ENCODE results near the gene IRF8. TPM values are rescaled to one million over a fixed set of nuclear protein-coding genes. Genes with fewer than 3 reads are reported as not detected.

IRF8 gene
- total RNA-seq, 1 donor from 2014 or later, result 0.59 TPM

DNA sequence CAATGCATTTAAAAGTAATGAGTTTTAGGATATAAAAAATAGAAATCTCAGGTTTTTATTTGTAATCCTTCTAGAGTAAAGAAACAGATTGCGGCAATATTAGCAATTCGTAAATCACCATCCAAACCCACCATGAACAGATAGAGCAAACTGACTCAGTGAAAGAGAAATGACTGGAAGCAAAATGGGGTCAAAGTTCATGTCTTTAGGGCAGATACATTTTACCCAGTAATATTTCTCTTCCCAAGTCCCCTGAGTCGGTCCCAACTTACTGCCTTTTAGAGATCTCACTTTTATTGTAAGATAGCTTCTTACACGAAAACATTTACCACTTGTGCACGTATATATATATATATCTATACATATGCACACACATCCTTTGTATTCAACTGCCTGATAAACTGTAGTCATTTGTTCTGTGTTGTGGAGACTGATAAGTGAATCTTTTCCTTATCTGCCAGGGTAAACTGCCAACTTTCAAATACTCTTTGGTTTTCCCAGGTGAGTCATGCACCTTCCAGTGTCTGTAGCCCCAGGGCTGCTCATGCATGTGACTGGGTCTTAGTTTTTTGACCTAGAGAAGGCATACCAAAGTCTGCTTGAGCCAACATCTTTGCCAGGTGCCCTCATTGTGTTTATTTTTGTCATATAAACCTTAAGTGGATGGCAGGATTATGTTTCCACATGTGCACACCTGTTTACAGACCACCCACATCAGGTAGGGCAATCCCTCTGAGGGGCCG, 7.8 kb upstream of the IRF8 start:
- peaks cover 36% of the 10 kb centered on the region for H3K27me3 Mint-ChIP-seq (ENCODE audit: low read depth, unreplicated experiment)
- Histone ChIP-seq H3K4me1 (ENCODE audit: insufficient read depth, low read length) (peaks cover 15% of the 10 kb centered on the region), H3K79me2 (ENCODE audit: insufficient read depth, low read length) (no peaks in the 10 kb centered on the region), H2AFZ (ENCODE audit: low read depth, low read length) (no peak overlapping the region), H3K9me3 (ENCODE audit: insufficient read depth, low read depth, low read length) (no peaks in the 10 kb centered on the region), H3K4me3 (ENCODE audit: insufficient read depth, low read depth, low read length) (no peak overlapping the region), H3K27me3 (ENCODE audit: insufficient read depth, low read length) (peaks cover 6% of the 10 kb centered on the region), H3K27ac (ENCODE audit: low read depth, low read length) (no peak overlapping the region), H3K4me2 (ENCODE audit: low read length) (no peak overlapping the region), H3K36me3 (ENCODE audit: insufficient read depth, low read length) (no peaks in the 10 kb centered on the region), H3K9ac (ENCODE audit: low read length) (no peak overlapping the region), H4K20me1 (ENCODE audit: insufficient read depth, low read length) (no peaks in the 10 kb centered on the region)
- H3K36me3 Mint-ChIP-seq (ENCODE audit: low read depth, unreplicated experiment), result no peaks in the 10 kb centered on the region
- H3K27ac Mint-ChIP-seq (ENCODE audit: unreplicated experiment), result no peak overlapping the region
- peak; percentile 48 for DNase-seq (ENCODE audit: low read depth)
- H3K9me3 Mint-ChIP-seq (ENCODE audit: unreplicated experiment), result no peaks in the 10 kb centered on the region
- peaks cover 21% of the 10 kb centered on the region for H3K4me1 Mint-ChIP-seq (ENCODE audit: low read depth, unreplicated experiment)
- FAIRE-seq, result no peak
- TF ChIP-seq EZH2 (IDR thresholded peaks at IDR 0.05; ENCODE audit: insufficient read depth, low read length), result no peak
- TF ChIP-seq, protein P1, sequence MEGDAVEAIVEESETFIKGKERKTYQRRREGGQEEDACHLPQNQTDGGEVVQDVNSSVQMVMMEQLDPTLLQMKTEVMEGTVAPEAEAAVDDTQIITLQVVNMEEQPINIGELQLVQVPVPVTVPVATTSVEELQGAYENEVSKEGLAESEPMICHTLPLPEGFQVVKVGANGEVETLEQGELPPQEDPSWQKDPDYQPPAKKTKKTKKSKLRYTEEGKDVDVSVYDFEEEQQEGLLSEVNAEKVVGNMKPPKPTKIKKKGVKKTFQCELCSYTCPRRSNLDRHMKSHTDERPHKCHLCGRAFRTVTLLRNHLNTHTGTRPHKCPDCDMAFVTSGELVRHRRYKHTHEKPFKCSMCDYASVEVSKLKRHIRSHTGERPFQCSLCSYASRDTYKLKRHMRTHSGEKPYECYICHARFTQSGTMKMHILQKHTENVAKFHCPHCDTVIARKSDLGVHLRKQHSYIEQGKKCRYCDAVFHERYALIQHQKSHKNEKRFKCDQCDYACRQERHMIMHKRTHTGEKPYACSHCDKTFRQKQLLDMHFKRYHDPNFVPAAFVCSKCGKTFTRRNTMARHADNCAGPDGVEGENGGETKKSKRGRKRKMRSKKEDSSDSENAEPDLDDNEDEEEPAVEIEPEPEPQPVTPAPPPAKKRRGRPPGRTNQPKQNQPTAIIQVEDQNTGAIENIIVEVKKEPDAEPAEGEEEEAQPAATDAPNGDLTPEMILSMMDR (IDR thresholded peaks at IDR 0.05; ENCODE audit: insufficient read depth, low read depth, low read length), result no peak
- H3K4me3 Mint-ChIP-seq (ENCODE audit: unreplicated experiment), result no peak overlapping the region

DNA sequence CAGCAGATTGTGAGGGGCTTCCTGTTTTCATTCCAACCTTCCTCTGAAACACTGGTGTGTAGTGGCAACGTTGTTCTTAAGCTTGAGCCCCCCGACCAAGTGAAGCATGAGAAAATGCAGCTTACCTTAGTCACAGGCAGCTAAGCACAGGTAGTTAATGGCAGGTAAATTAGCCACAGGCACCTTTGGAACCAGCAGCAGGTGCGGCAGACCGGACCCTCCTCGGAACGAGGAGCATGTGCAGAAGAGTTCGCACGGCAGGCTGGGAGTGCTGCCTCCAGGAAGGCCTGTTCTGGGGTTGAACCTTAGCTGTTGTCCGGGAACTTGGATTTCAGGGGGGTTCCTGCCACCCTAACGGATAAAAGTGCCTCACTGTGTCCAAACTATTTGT, 7.2 kb upstream of the IRF8 start:
- H3K27me3 ChIP-seq (ENCODE audit: insufficient read depth, low read length), result peaks cover 6% of the 10 kb centered on the region
- no peak overlapping the region for H3K4me2 ChIP-seq (ENCODE audit: low read length)
- peaks cover 15% of the 10 kb centered on the region for H3K4me1 ChIP-seq (ENCODE audit: insufficient read depth, low read length)
- no peaks in the 10 kb centered on the region for H3K9me3 Mint-ChIP-seq (ENCODE audit: unreplicated experiment)
- H3K36me3 Mint-ChIP-seq (ENCODE audit: low read depth, unreplicated experiment), result no peaks in the 10 kb centered on the region
- no peak overlapping the region for H2AFZ ChIP-seq (ENCODE audit: low read depth, low read length)
- FAIRE-seq, result no peak
- H3K4me3 ChIP-seq (ENCODE audit: insufficient read depth, low read depth, low read length), result no peak overlapping the region
- no peak for DNase-seq (ENCODE audit: low read depth)
- H3K9me3 ChIP-seq (ENCODE audit: insufficient read depth, low read depth, low read length), result no peaks in the 10 kb centered on the region
- no peak overlapping the region for H3K4me3 Mint-ChIP-seq (ENCODE audit: unreplicated experiment)
- H3K4me1 Mint-ChIP-seq (ENCODE audit: low read depth, unreplicated experiment), result peaks cover 21% of the 10 kb centered on the region
- TF ChIP-seq, protein P1 (IDR thresholded peaks at IDR 0.05; ENCODE audit: insufficient read depth, low read depth, low read length), result no peak
- TF ChIP-seq EZH2 (IDR thresholded peaks at IDR 0.05; ENCODE audit: insufficient read depth, low read length), result no peak
- H3K79me2 ChIP-seq (ENCODE audit: insufficient read depth, low read length), result no peaks in the 10 kb centered on the region
- H4K20me1 ChIP-seq (ENCODE audit: insufficient read depth, low read length), result no peaks in the 10 kb centered on the region
- no peak overlapping the region for H3K27ac ChIP-seq (ENCODE audit: low read depth, low read length)
- H3K27ac Mint-ChIP-seq (ENCODE audit: unreplicated experiment), result no peak overlapping the region
- H3K27me3 Mint-ChIP-seq (ENCODE audit: low read depth, unreplicated experiment), result peaks cover 38% of the 10 kb centered on the region
- no peaks in the 10 kb centered on the region for H3K36me3 ChIP-seq (ENCODE audit: insufficient read depth, low read length)
- no peak overlapping the region for H3K9ac ChIP-seq (ENCODE audit: low read length)

DNA sequence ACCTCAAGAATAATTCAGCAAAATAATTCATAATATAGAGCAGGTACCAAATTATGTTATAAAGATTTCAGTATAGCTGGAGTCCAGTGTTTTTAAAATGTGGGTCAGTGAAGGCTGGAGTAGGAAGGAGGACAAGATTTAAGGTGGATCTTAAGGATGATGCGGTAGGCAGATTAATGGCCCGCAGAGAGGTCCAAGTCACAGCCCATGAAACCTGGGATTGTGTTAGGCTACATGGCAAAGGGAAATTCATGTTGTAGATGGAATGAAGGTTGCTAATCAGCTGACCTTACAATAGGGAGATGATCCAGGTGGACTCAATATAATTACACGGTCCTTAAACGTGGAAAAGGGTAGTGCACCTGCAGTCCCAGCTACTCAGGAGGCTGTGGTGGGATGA, 6.2 kb upstream of the IRF8 start:
- Histone ChIP-seq H3K79me2 (ENCODE audit: insufficient read depth, low read length) (no peaks in the 10 kb centered on the region), H3K27me3 (ENCODE audit: insufficient read depth, low read length) (peaks cover 13% of the 10 kb centered on the region), H2AFZ (ENCODE audit: low read depth, low read length) (no peak overlapping the region), H3K9me3 (ENCODE audit: insufficient read depth, low read depth, low read length) (no peaks in the 10 kb centered on the region), H3K4me1 (ENCODE audit: insufficient read depth, low read length) (peaks cover 15% of the 10 kb centered on the region), H3K4me3 (ENCODE audit: insufficient read depth, low read depth, low read length) (no peak overlapping the region), H4K20me1 (ENCODE audit: insufficient read depth, low read length) (no peaks in the 10 kb centered on the region), H3K27ac (ENCODE audit: low read depth, low read length) (no peak overlapping the region), H3K9ac (ENCODE audit: low read length) (no peak overlapping the region), H3K4me2 (ENCODE audit: low read length) (no peak overlapping the region), H3K36me3 (ENCODE audit: insufficient read depth, low read length) (no peaks in the 10 kb centered on the region)
- no peaks in the 10 kb centered on the region for H3K36me3 Mint-ChIP-seq (ENCODE audit: low read depth, unreplicated experiment)
- H3K27me3 Mint-ChIP-seq (ENCODE audit: low read depth, unreplicated experiment), result peaks cover 46% of the 10 kb centered on the region
- peaks cover 21% of the 10 kb centered on the region for H3K4me1 Mint-ChIP-seq (ENCODE audit: low read depth, unreplicated experiment)
- H3K27ac Mint-ChIP-seq (ENCODE audit: unreplicated experiment), result no peak overlapping the region
- no peak for TF ChIP-seq EZH2 (IDR thresholded peaks at IDR 0.05; ENCODE audit: insufficient read depth, low read length)
- TF ChIP-seq, protein P1 (IDR thresholded peaks at IDR 0.05; ENCODE audit: insufficient read depth, low read depth, low read length), result no peak
- DNase-seq (ENCODE audit: low read depth) (no peak), FAIRE-seq (no peak)
- H3K9me3 Mint-ChIP-seq (ENCODE audit: unreplicated experiment), result no peaks in the 10 kb centered on the region
- H3K4me3 Mint-ChIP-seq (ENCODE audit: unreplicated experiment), result no peak overlapping the region

All from astrocyte (in vitro differentiated cells and primary cell).